ENCODE results near the gene OR2AK2.

Gene OR2AK2, protein sequence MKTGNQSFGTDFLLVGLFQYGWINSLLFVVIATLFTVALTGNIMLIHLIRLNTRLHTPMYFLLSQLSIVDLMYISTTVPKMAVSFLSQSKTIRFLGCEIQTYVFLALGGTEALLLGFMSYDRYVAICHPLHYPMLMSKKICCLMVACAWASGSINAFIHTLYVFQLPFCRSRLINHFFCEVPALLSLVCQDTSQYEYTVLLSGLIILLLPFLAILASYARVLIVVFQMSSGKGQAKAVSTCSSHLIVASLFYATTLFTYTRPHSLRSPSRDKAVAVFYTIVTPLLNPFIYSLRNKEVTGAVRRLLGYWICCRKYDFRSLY

DNA sequence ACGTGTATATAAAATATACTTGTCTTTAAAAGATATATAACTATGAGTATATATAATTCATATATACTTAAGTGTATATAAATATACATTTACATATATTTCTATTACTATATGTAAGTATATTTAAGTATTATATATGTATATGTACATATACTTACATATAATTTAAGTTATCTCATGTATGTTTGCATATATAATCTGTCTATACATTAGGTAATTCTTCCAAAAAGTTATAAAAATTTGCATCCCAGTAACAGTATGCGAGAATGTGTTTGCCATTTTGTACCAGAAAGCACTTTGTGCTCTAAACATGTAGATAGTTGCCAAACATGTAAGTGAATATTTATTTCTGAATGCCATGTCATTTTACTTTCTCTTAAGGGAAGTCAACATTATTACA is at the start of gene OR2AK2:
OR2AK2 (plus strand) TSS at position 301 of the 400 bp plus-strand sequence. CDS start 144 bp downstream, outside the sequence.
- no peak for ATAC-seq

DNA sequence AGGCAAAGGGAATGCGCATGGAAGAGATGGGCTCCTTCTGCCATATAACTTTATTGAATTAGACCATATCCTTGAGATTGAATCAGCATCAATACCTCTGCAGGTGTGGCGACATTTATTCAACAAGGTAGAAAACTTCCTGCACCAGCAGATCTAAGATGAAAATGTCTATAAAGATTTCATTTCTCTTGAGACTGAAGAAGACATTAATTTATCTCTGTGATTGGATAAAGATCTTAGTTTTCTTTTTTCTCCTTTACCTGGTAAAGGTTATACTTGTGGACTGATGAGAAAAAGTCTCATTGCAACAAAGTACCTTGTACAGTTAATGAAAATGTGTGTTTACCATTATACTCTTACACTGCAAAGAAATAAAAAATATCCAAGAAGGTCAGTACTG is 45.1 kb upstream of the OR2AK2 start, which contains the start of gene OR2T8:
OR2T8 (plus strand) TSS at position 301 of the 400 bp plus-strand sequence. CDS start 766 bp downstream, outside the sequence.
- no peak for ATAC-seq

DNA sequence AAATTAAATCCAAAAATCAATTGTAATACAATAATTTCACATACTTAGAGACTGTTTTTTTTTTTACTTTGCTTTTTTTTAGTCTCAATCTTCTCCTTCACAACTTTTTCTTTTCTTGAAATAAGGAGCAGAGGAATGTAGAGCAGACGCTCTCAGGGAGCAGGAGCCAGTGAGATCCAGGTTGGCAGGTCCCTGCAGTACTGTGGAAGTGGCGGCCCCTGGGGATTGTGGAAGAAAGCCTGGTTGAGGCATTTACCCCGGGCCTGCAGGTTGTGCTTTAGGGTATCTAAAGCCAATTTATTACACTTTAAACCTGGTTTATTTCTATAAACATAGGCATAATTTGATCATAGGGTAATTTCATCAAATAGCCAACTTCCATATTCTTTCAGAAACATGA is 41.1 kb upstream of the OR2AK2 start:
- ATAC-seq: no peak

DNA sequence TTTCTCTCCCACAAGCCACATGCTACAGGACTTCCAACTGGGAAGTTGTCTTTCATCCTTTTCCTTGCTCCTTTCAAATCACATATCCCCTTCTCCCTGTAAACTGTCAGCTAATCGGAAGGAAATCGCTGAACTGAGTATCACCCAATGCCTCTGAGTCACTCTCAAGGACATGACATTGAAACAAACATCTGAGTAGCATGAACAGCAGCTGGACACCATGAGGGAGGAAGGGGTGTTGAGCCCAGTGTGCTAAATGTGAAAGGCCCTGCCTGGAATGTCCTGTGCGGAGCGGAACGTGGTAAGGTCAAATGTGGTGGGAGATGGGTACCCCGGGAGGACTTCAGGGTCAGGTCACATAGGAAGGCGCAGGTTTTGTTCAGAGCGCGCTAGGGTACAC is 40.2 kb upstream of the OR2AK2 start, which contains the start of gene OR2AJ1:
OR2AJ1 (plus strand) TSS at position 22 of the 400 bp plus-strand sequence. CDS start 8,880 bp downstream, outside the sequence.
- ATAC-seq: no peak

DNA sequence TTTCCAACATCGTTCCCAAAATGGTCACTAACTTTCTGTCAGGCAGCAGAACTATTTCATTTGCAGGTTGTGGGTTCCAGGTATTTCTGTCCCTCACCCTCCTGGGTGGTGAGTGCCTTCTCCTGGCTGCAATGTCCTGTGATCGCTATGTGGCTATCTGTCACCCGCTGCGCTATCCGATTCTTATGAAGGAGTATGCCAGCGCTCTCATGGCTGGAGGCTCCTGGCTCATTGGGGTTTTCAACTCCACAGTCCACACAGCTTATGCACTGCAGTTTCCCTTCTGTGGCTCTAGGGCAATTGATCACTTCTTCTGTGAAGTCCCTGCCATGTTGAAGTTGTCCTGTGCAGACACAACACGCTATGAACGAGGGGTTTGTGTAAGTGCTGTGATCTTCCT is 31.0 kb upstream of the OR2AK2 start:
- ATAC-seq: no peak

DNA sequence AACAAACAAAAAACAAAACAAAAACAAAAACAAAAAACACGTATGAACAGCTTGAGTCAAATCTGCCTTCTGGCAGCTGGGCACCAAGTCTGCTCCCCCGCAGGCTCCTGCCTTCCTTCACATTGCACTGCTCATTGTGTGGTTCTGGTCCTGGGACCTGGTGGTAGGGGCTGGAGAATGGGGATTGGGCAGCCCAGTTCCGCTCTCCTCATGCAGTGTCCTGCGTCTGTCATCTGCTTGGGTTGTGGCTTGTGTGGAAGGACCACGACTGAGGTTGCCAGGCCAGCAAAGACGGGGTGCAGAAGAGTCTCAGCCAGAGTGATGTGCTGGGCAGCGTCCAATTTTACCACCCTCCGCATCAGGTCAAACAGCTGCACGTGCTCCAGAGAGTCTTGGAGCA is 29.3 kb upstream of the OR2AK2 start:
- no peak for ATAC-seq

DNA sequence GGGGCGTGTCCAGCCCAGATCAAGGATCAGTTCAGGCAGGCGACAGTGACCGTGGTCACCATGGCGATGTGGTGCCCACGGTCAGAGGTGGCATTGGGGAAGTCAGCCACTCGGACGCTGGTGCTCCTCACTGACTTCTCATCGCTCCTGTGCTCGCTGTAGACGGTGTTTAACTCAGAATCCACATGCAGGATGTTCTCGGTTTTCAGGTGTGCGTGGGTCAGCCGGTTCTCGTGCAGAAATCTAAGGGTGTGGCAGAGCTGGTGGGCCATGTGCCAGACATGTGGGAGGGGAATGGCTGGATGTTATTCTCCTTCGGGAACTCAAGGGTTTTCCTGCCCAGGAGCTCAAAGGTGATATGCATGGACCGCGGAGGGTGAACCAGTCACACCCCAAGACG is 28.6 kb upstream of the OR2AK2 start:
- no peak for ATAC-seq

DNA sequence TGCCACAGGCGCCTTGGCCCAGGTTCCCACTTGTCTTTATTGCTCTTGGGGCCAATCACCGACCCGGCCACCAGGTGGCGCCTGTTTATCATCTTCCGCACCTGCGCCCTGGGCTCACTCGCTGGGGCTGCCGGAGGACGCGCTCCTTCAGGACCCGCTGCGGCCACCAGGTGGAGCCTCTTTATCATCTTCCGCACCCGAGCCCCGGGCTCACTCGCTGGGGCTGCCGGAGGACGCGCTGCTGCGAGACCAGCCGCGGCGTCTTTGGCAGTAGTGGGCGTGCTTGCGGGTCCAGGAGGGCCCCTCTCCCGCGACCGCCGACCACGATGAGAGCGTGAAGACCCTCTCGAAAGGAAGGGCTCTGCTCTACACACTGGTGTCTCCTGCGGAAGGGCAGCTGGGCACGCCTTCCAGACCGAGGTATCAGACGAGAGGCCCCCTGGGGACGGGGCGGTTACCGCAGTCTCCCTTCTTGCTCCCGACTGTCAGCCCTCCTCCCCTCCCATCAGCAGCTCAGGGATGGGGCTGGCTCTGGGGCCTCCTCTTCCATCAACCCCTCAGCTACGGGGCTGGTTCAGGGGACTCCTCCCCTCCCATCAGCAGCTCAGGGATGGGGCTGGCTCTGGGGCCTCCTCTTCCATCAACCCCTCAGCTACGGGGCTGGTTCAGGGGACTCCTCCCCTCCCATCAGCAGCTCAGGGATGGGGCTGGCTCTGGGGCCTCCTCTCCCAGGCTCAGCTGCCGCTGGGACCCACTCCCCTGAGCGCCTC is 27.9 kb upstream of the OR2AK2 start:
- peak; percentile 79 to 99 for ATAC-seq

DNA sequence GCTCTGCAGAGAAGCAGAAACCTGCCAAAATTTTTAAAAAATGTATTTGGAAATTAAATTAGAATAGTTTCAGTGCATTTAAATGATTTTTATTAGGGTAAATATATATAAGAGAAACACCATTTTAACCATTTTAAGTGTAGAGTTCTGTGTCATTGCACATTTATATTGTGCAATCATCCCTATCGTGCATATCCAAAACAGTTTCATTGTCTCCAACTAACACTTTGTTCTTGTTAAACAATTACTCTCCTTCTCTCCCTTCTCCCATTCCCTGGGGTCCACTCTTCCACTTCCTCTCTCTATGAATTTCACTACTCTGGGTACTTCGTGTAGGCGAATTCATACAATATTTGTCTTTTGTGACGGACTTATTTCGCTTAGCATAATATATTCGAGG is 22.4 kb upstream of the OR2AK2 start:
- ATAC-seq: no peak

DNA sequence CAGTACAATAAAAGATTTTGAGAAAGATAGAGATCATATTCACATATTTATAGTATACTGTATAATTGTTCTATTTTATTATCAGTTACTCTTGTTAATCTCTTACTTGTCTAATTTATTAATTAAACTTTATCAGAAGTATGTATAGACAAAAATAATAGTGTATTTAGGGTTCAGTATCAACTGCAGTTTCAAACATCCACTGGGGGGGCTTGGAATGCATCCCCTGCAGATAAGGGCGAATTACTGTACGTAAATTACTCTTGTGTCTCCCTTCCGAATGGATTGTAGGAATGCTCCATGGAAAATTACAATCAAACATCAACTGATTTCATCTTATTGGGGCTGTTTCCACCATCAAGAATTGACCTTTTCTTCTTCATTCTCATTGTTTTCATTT is 16.5 kb upstream of the OR2AK2 start, which contains the start of gene OR2L8:
OR2L8 (plus strand) TSS at position 301 of the 400 bp plus-strand sequence; CDS start at position 301, 0 bp downstream.
- ATAC-seq: no peak

DNA sequence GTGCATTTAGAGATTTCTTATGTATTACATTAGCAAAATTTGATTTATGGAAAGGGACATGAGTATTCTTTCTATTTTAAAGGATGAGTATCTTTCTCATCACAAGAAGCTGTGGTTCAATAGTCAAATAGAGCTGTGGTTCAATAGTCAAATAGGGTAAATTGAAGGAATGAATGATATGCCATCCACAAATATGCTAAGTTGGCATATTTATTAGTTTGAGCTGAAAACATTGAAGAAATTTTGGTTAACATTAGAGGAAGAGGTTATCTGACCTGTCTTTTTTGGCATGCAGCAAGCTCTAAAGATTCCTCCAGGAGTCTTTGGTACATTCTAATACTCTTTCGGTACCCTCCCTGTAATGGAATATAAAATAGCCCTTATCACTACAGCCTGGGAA is 11.6 kb upstream of the OR2AK2 start:
- no peak for ATAC-seq

DNA sequence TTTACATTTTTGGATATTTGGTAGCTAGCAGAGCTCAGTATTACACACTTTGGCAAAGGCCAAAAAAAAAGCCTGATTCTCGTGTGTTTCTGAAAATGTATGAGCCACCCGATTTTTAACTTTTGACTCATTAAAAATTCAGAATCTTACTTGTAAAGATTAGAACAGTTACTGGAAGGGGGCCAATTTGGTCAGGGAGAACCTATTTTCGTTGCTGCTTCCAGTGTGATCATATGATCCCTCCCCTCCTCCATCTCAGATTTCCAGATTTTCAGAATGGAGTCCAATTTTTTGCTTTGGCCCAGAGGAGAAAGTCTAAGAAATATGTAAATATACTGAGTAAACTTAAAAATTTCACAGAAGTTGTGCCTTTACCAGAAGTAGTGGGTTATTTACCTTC is 3.2 kb upstream of the OR2AK2 start:
- ATAC-seq: no peak

DNA sequence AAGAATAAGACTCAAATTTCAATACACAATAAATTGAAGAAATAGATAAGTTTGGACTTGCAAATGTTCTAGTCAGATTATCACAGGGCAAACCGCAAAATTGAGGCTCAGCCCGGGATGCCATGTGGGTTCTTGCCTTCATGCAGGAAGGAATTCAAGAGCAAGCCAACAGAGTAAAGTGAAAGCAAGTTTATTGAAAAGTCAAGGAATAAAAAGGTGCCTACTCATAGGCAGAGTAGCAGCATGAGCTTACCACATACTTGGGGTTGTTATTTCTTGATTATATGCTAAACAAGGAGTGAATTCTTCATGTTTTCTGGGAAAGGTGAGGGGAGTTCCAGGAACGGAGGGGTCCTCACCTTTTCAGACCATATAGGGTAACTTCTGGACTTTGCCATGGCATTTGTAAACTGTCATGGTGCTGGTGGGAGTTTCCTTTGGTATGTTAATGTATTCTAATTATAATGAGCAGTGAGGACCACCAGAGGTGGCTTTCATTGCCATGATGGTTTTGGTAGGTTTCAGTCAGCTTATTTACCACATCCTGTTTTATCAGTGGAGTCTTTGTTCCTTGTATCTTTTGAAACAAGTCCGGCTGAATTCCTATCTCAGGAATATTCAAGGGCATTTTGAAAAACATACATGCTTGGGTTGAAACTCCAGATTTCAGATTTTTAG is 2.0 kb upstream of the OR2AK2 start:
- no peak for ATAC-seq

DNA sequence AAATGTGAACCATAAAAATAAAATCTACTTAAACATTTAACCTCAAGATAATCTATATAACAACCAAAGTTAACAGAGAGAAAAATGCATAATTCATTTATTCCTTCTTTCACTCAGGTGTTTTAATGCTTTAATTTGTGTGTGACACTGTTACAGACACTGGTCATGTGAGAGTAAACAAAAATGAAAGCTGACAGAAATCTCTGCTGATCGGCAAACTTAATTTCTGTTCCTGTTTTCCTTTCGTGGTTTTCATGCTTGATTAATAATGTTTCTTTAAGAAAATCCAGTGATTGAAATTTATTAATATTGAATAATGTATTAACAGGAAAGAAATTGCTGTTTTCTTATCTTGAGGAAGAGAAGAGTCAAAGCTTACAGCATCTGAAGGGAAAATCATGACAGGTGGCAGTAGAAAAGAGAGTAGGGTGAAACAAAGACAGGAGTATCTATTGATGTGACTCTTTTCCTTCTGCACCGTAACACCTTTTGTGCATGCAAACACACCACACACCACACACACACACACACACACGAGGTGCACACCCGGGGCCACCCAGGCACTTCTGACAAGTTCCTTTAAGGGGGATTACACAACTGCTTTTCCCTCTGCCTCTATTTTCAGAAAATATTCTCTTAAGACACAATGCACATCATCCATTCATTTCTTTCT is 1.6 kb downstream of the OR2AK2 start:
- ATAC-seq: no peak

DNA sequence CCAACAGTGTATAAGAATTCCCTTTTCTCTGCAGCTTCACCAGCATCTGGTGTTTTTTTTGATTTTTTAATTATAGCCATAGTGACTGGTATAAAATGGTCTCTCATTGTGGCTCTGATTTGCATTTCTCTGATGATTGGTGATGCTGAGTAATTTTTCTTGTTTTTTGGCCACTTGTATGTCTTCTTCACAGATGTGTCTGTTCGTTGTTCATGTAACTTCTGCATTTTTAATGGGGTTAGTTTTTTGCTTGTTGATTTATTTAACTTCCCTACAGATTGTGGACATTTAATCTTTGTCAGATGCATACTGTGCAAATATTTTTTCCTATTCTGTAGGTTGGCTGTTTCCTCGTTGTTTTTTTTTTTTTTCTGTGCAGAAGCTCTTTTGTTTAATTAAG is 28.0 kb downstream of the OR2AK2 start:
- ATAC-seq: no peak

DNA sequence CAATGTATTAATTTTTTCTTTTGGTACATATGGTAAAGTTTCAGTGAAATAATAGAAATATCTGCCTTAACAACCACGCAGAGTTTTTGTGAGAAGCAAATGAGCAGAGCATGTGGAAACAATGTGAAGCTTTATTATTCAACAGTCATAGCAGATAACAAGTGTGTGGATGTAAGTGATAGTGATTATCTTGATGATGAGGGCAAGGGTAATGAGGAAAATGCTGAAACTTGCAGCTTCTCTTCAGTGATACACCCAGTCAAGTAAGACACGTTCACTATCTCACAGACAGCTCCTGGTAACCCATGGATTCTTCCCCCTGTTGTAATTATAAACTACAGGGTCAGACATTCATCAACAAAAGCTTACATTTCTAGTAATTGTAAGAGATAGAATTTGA is 33.8 kb downstream of the OR2AK2 start:
- no peak for ATAC-seq

DNA sequence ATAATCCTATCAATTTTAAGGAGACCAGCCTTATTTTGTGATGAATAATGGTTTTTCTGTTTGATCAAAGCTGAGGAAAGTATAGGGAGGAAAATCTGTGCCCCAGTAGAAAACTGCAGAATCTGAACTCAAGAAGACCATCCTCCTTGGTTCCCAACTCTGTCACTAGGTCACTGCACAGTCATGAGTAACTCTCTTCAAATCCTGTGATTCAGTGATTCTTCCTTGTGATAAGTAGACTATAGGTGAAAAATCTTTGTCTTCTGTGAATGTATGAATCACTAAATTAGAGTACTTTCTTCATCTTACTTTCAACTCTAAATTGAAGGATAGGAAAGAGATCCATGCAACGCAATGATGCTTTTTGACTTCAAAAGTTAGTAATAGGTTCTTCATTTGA is 35.1 kb downstream of the OR2AK2 start:
- ATAC-seq: no peak

DNA sequence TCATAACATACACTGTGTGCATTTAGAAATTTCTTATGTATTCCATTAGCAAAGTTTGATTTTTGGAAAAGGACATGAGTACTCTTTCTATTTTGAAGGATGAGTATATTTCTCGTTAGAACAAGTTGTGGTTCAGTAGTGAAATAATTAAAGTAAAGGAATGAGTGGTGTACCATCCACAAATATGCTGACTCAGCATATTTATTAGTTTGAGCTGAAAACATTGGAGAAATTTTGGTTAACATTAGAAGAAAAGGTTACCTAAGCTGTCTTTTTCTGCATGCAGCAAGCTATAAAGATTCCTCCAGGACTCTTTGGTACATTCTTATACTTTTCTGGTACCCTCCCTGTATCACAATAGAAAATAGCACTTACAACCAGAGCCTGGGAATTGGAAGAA is 42.7 kb downstream of the OR2AK2 start:
- no peak for ATAC-seq

DNA sequence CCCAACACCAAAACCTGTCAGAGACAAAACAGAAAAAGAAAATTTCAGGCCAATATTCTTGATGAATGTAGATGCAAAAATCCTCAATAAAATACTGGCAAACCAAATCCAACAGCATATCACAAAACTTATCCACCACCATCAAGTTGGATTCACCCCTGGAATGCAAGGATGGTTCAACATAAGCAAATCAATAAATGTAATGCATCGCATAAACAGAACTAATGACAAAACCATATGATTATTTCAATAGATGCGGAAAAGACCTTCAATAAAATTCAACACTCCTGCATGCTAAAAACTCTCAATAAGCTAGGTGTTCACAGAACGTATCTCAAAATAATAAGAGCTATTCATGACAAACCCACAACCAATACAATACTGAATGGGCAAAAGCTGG is 44.6 kb downstream of the OR2AK2 start:
- ATAC-seq: no peak

DNA sequence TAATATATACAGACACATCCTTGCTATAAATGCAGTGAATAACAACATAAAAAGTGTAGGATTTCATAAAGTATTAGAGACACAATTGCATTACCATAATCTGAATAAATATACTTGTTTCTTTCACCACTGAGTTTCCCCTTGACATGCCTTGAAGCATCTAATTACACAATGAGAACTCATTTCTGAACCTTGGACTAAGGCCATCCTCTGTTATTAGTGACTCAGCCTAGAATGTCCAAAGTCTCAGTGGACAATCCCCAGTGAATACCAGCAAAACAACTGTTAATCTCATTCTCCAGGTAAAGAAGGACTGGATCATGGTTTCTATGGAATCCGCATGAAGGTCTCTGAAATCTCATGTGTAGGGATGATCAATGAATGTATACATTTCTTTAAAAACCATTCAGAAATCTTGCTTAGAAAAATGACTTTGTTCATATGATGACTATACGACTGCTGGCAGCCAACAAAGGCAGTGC is 48.2 kb downstream of the OR2AK2 start, which contains the start of gene OR2L5:
OR2L5 (plus strand) TSS at position 432 of the 482 bp plus-strand sequence. CDS start 8,288 bp downstream, outside the sequence.
- no peak for ATAC-seq

DNA sequence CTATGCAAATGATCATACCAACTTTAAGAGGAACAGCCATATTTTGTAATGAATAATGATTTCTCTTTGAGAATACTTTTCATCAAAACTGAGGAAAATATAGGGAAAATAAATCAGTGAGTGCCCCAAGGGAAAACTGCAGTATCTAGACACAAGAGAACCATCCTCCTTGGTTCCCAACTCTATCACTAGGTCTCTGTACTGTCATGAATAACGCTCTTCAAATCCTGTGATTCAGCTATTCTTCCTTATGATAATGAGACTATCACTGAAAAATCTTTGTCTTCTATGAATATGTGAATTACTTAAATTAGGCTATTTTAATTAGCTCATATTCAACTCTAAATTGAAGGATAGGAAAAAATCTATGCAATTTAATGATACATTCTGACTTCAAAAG is 50.8 kb downstream of the OR2AK2 start:
- no peak for ATAC-seq
